Activated T-helper 9 cell treated with anti-CD3 and anti-CD28 coated beads, Interleukin-2, amount 50 U/mL, for 16 hours (primary cell): ENCODE data around the gene MINK1.

ENCODE experiments used
- DNase-seq: peaks from one replicate; pipeline ENCODE4 v3.0.0-alpha.2; 2020; ENCODE audit warnings: low read depth

MINK1 gene

GRCh38 chr17:4933646-4934045, 100.5 kb downstream of the MINK1 start:
- no peak for DNase-seq

- no peak for DNase-seq
Observed at GRCh38 chr17:4934173-4934979, 101.2 kb downstream of the MINK1 start.

GRCh38 chr17:4935650-4936049, 102.5 kb downstream of the MINK1 start:
- DNase-seq: no peak

- DNase-seq: no peak
Observed at GRCh38 chr17:4936436-4936835, 103.3 kb downstream of the MINK1 start.

GRCh38 chr17:4937553-4937952, 104.4 kb downstream of the MINK1 start:
- no peak for DNase-seq

- DNase-seq: no peak
Observed at GRCh38 chr17:4938069-4938491, 104.9 kb downstream of the MINK1 start.

GRCh38 chr17:4938688-4939545, 105.8 kb downstream of the MINK1 start:
- DNase-seq: no peak

GRCh38 chr17:4939546-4939795, 106.3 kb downstream of the MINK1 start:
- DNase-seq: no peak

- DNase-seq: peak; percentile 90
Observed at GRCh38 chr17:4939796-4940554, 106.8 kb downstream of the MINK1 start, which contains the start of the genes RNF167 and SLC25A11. TSS of gene RNF167 (plus strand) at chr17:4940268. CDS start at chr17:4940910, 642 bp downstream. TSS of gene SLC25A11 (minus strand) at chr17:4940046. CDS start at chr17:4939910, 136 bp downstream.

- DNase-seq: peak; percentile 33
Observed at GRCh38 chr17:4940555-4941318, 107.6 kb downstream of the MINK1 start.

- no peak for DNase-seq
Observed at GRCh38 chr17:4941319-4941610, 108.1 kb downstream of the MINK1 start.

- no peak for DNase-seq
Observed at GRCh38 chr17:4942760-4943508, 109.8 kb downstream of the MINK1 start.

GRCh38 chr17:4944163-4944553, 111.0 kb downstream of the MINK1 start:
- DNase-seq: no peak

- DNase-seq: no peak
Observed at GRCh38 chr17:4944554-4945175, 111.5 kb downstream of the MINK1 start.

- DNase-seq: peak; percentile 80
Observed at GRCh38 chr17:4945176-4945943, 112.2 kb downstream of the MINK1 start.

- no peak for DNase-seq
Observed at GRCh38 chr17:4945944-4946280, 112.8 kb downstream of the MINK1 start.

GRCh38 chr17:4946312-4946976, 113.3 kb downstream of the MINK1 start:
- no peak for DNase-seq

- DNase-seq: no peak
Observed at GRCh38 chr17:4947010-4947410, 113.9 kb downstream of the MINK1 start.
